Heart left ventricle (tissue), 13 donors: ENCODE measurements around the gene PCDHGA1.

ENCODE experiments used
- POLR2A ChIP-seq, 2 donors: fragments of 450-650 bp; IDR thresholded peaks; one replicate each; pipeline ENCODE4 v1.6.1; 2017; ENCODE audit warnings: antibody characterized with exemption in 2 of 2, mild to moderate bottlenecking in 2 of 2, moderate library complexity in 2 of 2
- TF ChIP-seq, protein P1 (sequence below), 12 donors: fragments of 200-600 bp; sonication (generic) in 4 of 12; IDR thresholded peaks; one replicate each; pipeline versions ENCODE4 v1.5.0 to v1.8.0; 2018 to 2022; ENCODE audit warnings: antibody characterized with exemption in 12 of 12, mild to moderate bottlenecking in 5 of 12
- donor health status: ischemic (EF 13 %, LVEDD 7.1; RV severe dilation, severe dysfunction).
- donor health status: DM: no; HTN: yes; CAD: no.
- donor health status: DM: no; HTN: no; CAD: no.
- donor health status: ischemic (EF 25% LVEDD 6.9; RV normal size, moderate dysfunction).
- donor health status: ischemic (EF 25% LVEDD 5.7; RV mildly dilated, moderate dysfunction).
- donor health status: ischemic (EF 35%, LVEDD 5.7; RV mildly dilated, moderate dysfunction).
- donor health status: nonischemic (EF 11% LVEDD 7.7; RV severe dilation, severe dysfunction).
- donor health status: DM: yes; HTN: yes; CAD: no.
- donor health status: PGD.
- donor health status: ischemic (EF 29% LVEDD 5.4; RV normal size, mild dysfunction).
- donor health status: nonischemic (EF 23%, LVEDD 6.1; RV moderate dilation, normal function).

DNA sequence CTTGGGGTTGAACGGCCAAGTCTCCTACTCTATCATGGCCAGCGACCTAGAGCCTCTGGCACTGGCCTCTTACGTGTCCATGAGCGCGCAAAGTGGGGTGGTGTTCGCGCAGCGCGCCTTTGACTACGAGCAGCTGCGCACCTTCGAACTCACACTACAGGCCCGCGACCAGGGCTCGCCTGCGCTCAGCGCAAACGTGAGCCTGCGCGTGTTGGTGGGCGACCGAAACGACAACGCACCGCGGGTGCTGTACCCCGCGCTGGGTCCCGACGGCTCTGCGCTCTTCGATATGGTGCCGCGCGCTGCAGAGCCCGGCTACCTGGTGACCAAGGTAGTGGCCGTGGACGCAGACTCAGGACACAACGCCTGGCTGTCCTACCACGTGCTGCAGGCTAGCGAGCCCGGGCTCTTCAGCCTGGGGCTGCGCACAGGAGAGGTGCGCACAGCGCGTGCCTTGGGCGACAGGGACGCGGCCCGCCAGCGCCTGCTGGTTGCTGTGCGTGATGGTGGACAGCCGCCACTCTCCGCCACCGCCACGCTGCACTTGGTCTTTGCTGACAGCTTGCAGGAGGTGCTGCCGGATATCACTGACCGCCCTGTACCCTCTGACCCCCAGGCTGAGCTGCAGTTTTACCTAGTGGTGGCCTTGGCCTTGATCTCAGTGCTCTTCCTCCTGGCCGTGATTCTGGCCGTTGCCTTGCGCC, 69.4 kb downstream of the PCDHGA1 start:
- TF ChIP-seq, protein P1, sequence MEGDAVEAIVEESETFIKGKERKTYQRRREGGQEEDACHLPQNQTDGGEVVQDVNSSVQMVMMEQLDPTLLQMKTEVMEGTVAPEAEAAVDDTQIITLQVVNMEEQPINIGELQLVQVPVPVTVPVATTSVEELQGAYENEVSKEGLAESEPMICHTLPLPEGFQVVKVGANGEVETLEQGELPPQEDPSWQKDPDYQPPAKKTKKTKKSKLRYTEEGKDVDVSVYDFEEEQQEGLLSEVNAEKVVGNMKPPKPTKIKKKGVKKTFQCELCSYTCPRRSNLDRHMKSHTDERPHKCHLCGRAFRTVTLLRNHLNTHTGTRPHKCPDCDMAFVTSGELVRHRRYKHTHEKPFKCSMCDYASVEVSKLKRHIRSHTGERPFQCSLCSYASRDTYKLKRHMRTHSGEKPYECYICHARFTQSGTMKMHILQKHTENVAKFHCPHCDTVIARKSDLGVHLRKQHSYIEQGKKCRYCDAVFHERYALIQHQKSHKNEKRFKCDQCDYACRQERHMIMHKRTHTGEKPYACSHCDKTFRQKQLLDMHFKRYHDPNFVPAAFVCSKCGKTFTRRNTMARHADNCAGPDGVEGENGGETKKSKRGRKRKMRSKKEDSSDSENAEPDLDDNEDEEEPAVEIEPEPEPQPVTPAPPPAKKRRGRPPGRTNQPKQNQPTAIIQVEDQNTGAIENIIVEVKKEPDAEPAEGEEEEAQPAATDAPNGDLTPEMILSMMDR (IDR thresholded peaks at IDR 0.05) = no peak
- TF ChIP-seq POLR2A (IDR thresholded peaks at IDR 0.05) = no peak
